Measurements from ENCODE around the gene HSF2. TPM values are rescaled to one million over a fixed set of nuclear protein-coding genes. Genes with fewer than 3 reads are reported as not detected.
"Not testable (repeated sequence)": the region's sequence is repeated elsewhere in the genome, so short reads cannot be mapped to it uniquely, and the experiment has no call there.

Gene HSF2
- polyA plus RNA-seq, 3 donors = 29.3 to 38.7 (median 32.8) TPM

DNA sequence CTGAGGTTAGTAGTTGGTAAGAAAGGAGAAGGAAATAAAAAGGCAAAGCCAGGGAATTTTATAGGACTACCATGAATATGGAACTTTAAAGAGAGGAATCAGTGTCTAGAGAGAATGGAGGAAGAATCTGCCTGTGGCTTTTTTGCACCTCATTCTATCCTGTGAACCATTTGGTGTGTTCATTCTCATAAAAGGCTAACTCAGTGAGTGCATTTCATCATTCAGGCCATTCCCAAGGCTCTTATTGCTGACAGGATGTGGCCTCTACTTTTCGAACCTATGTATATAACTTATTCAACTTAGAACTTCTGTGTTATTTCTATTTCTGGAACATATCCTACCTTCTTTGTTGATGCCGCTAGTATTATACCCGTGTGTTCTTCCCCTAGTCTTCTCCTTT lies 27.1 kb downstream of the HSF2 start:
- no peak for DNase-seq (ENCODE audit: extremely low read depth in 1 of 11, low read depth in 9 of 11, low spot score in 4 of 11)

DNA sequence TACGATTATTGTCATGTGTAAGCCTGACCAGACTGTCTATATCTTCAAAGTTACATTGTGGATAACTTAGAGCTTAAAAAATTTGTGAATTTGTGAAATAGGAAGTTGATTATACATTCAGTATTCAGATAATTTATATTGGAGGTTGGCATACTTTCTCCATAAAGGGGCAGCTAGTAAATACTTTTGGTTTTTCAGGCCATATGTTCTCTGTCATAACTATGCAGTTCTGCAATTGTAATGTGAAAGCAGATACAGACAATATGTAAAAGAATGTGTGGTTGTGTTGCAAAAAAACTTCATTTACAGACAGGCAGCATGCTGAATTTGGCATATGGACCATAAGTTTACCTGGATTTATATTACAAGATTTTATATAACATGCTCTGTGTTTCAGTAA lies 29.3 kb downstream of the HSF2 start:
- no peak for DNase-seq (ENCODE audit: extremely low read depth in 1 of 11, low read depth in 9 of 11, low spot score in 4 of 11)

- no peak for DNase-seq (ENCODE audit: extremely low read depth in 1 of 11, low read depth in 9 of 11, low spot score in 4 of 11)
Measured at GRCh38 chr6:122429323-122429722, 29.9 kb downstream of the HSF2 start.

DNA sequence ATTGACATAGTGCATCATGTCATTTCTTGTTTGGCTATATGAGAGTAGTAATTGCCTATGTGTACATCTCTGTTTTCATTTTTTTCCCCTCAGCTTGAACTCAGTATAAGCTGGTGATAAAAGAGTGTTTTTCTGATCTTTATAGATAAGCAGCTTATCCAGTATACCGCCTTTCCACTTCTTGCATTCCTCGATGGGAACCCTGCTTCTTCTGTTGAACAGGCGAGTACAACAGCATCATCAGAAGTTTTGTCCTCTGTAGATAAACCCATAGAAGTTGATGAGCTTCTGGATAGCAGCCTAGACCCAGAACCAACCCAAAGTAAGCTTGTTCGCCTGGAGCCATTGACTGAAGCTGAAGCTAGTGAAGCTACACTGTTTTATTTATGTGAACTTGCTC lies 32.3 kb downstream of the HSF2 start:
- DNase-seq (ENCODE audit: extremely low read depth in 1 of 11, low read depth in 9 of 11, low spot score in 4 of 11) = no peak

GRCh38 chr6:122432816-122433215 lies 33.4 kb downstream of the HSF2 start:
- no peak for DNase-seq (ENCODE audit: extremely low read depth in 1 of 11, low read depth in 9 of 11, low spot score in 4 of 11)

DNA sequence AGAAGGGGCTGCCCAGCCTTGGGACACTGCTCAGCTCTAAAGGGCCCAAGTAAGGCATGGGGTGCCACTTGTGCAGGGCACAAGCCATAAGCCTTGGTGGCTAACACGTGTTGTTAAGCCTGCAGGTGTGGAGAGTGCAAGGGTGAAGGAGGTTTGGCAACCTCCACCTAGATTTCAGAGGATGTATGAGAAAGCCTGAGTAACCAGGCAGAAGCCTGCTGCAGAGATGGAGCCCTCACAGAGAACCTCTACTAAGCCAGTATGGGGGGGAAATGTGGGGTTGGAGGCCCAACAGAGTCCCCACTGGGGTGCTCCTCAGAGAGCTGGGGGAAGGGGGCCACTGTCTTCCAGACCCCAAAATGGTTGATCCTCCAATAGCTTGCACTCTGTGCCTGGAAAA lies 39.5 kb downstream of the HSF2 start:
- no peak for DNase-seq (ENCODE audit: extremely low read depth in 1 of 11, low read depth in 9 of 11, low spot score in 4 of 11)

DNA sequence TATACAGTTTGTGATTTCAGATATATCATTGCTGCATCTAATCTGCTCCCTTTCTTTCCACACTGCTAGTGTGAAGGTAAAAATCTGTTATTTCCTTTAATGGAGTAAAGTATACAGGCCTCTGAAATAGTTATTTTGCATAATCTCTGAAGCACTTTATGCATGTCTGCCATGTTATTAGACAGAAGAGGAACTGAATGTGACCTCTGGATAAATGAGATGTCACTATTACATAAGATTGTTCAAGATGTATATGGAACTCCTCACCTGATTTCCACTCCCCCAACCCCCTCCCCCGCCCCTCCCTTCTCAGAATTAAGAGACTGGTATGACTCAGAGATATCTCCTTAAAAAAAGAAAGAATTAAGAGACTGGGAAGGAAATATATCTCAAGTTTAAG lies 45.8 kb downstream of the HSF2 start:
- no peak for DNase-seq (ENCODE audit: extremely low read depth in 1 of 11, low read depth in 9 of 11, low spot score in 4 of 11)

GRCh38 chr6:122449069-122449468 lies 49.6 kb downstream of the HSF2 start:
- peak in 3 of 11 donors; percentile 12 to 31 (median 13) for DNase-seq (ENCODE audit: extremely low read depth in 1 of 11, low read depth in 9 of 11, low spot score in 4 of 11)

DNA sequence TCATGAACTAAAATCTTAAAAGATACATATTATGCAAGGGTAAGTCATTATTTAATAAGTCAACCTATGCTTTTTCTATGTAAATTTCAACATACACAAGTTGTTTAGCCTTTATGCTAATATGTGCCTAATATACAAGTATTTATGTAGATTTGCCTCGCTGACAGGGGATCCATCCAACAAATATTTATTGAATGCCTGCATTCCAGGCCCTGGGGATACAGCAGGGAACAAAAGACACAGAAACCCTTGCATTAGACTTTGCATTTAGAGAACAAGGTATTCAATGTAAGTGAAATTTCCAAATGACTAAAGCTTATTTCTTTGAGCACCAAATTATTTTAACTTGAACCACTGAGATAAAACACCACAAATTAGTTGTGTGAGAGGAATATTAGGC lies 53.1 kb downstream of the HSF2 start:
- no peak for DNase-seq (ENCODE audit: extremely low read depth in 1 of 11, low read depth in 9 of 11, low spot score in 4 of 11)

DNA sequence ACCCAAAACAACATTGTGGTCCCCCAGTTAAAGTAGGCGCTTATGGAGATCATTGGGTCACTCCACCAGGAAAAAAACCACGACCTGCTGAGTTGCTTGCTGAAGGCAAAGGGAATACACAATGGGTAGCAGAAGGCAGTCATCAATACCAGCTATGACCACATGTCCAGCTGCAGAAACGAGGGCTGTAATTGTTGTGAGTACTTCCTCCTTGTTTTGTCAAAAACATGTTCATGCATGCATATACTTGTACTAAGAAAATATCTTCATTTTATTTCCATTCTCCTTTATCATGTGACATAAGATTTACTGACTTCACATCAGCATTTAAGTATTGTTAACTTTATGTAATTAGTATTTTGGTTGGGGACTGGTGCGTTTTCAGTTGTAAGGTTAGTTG lies 55.2 kb downstream of the HSF2 start:
- DNase-seq (ENCODE audit: extremely low read depth in 1 of 11, low read depth in 9 of 11, low spot score in 4 of 11) = no peak

DNA sequence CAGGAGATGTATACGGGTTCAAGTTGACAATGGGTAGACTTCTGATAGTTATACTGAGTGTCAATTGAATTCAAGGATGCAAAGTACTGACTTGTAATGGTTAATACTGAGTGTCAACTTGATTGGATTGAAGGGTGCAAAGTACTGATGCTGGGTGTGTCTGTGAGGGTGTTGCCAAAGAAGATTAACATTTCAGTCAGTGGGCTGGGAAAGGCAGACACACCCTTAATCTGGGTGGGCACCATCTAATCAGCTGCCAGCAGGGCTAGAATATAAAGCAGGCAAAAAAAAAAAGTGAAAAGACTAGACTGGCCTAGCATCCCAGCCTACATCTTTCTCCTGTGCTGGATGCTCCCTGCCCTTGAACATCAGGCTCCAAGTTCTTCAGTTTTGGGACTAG lies 55.7 kb downstream of the HSF2 start:
- DNase-seq (ENCODE audit: extremely low read depth in 1 of 11, low read depth in 9 of 11, low spot score in 4 of 11) = not testable (repeated sequence)

DNA sequence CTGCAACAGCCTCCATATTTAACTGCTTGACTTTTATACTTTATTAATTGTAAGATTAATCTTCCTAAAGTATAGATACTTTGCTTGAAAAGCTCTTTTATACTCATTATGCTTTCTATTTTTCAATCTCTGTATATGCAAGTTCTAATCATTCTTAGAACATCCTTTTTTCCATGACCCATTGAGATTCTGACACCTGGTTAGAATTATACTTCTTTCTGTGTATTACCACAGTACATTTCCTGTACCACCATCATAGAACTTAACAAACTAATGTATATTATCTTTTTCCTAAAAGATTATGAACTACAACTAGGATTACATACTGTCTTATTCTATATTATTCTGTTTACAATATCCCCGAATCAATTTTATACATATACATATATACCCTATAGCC lies 58.6 kb downstream of the HSF2 start:
- DNase-seq (ENCODE audit: extremely low read depth in 1 of 11, low read depth in 9 of 11, low spot score in 4 of 11) = no peak

GRCh38 chr6:122459240-122459639 lies 59.8 kb downstream of the HSF2 start:
- no peak for DNase-seq (ENCODE audit: extremely low read depth in 1 of 11, low read depth in 9 of 11, low spot score in 4 of 11)

- not testable (repeated sequence) for DNase-seq (ENCODE audit: extremely low read depth in 1 of 11, low read depth in 9 of 11, low spot score in 4 of 11)
Measured at GRCh38 chr6:122459865-122460416, 60.5 kb downstream of the HSF2 start.

DNA sequence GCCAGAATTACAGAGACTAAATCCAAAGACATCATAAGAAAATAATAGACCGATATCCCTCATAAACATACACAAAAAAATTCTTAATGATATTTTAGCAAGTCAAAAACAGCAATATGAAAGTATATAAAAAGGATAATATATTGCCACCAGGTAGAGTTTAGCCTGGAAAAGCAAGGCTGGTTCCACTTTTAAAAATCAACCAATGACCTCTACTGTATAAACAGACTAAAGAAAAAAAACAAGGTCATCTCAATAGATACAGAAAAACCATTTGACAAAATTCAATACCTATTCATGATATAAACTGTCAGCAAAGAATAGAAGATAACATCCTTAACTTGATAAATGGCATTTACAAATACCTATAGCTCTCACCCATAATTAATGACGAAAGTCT lies 62.4 kb downstream of the HSF2 start:
- no peak for DNase-seq (ENCODE audit: extremely low read depth in 1 of 11, low read depth in 9 of 11, low spot score in 4 of 11)

GRCh38 chr6:122471107-122472021 lies 71.9 kb downstream of the HSF2 start, which contains the start of gene SERINC1:
Gene SERINC1, minus strand, starts transcription at chr6:122471807. Its CDS starts 70 bp downstream, at chr6:122471737.
- peak; percentile 91 to 96 (median 95) for DNase-seq (ENCODE audit: extremely low read depth in 1 of 11, low read depth in 9 of 11, low spot score in 4 of 11)

DNA sequence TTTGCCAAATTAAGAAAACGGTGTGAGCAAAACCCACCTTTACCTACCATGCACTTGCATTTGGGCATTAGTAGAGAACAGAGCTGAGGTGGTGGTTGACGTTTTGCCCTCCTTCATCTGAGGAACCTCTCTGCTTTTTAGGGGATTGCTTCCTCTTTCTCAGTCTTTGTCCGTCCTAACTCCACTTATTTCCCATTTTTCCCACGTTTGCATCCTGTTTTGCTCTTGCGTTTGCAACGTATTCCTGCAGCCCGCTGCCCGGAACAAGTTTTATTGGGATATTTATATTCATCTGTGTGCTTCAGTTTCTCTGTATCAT lies 72.5 kb downstream of the HSF2 start:
- DNase-seq (ENCODE audit: extremely low read depth in 1 of 11, low read depth in 9 of 11, low spot score in 4 of 11) = no peak

- no peak for DNase-seq (ENCODE audit: extremely low read depth in 1 of 11, low read depth in 9 of 11, low spot score in 4 of 11)
Measured at GRCh38 chr6:122476131-122476530, 76.7 kb downstream of the HSF2 start.

GRCh38 chr6:122482750-122483080 lies 83.3 kb downstream of the HSF2 start:
- no peak for DNase-seq (ENCODE audit: extremely low read depth in 1 of 11, low read depth in 9 of 11, low spot score in 4 of 11)

Measured in renal cortex interstitium (tissue), 11 donors.